Esophagus (tissue), 2 donors: ENCODE measurements around the gene COL8A1. TPM values are rescaled to one million over a fixed set of nuclear protein-coding genes. Genes with fewer than 3 reads are reported as not detected.

ENCODE experiments used
- H3K27ac ChIP-seq, 2 donors: one replicate each; pipeline ENCODE4 v1.5.1; 2013; ENCODE audit warnings: low read depth in 2 of 2, mild to moderate bottlenecking in 2 of 2, inconsistent platforms in 1 of 2, low read length in 1 of 2, moderate library complexity in 1 of 2
- H3K27me3 ChIP-seq, 2 donors: one replicate each; pipeline ENCODE4 v1.6.1; 2013; ENCODE audit warnings: low read length in 2 of 2, control low read depth in 1 of 2, mild to moderate bottlenecking in 1 of 2; ENCODE audit not compliant: insufficient read depth in 2 of 2, control insufficient read depth in 1 of 2
- H3K36me3 ChIP-seq, 2 donors: one replicate each; pipeline ENCODE4 v1.6.1; 2013; ENCODE audit warnings: low read length in 1 of 2; ENCODE audit not compliant: control insufficient read depth in 2 of 2, insufficient read depth in 2 of 2
- H3K4me1 ChIP-seq, 2 donors: one replicate each; pipeline ENCODE4 v1.6.1; 2013; ENCODE audit warnings: low read length in 1 of 2; ENCODE audit not compliant: control insufficient read depth in 2 of 2, insufficient read depth in 2 of 2
- H3K4me3 ChIP-seq, 2 donors: one replicate each; pipeline ENCODE4 v1.5.1; 2013; ENCODE audit warnings: low read length in 2 of 2, mild to moderate bottlenecking in 2 of 2, low read depth in 1 of 2, moderate library complexity in 1 of 2
- H3K9me3 ChIP-seq, 2 donors: one replicate each; pipeline ENCODE4 v1.6.1; 2013; ENCODE audit warnings: mild to moderate bottlenecking in 2 of 2, low read depth in 1 of 2, low read length in 1 of 2, moderate library complexity in 1 of 2; ENCODE audit not compliant: control insufficient read depth in 2 of 2, insufficient read depth in 1 of 2
- WGBS, 2 donors: extraction: QIAGEN DNeasy Blood & Tissue Kit; methylation state at CpG; one replicate each; pipeline ENCODE4 v1.1.7; 2013; 5-methylcytosine and 5-hydroxymethylcytosine counted together
- polyA plus RNA-seq, 2 donors: library from polyadenylated mRNA; stranded (reverse); fragments of 200-250 nt; gene quantifications; one replicate each; pipeline ENCODE4 v1.2.3, GENCODE V29; 2013
- donor health status: healthy with polysubstance abuse.
- donor health status: Bipolar disorder and iron deficiency.

COL8A1 gene
- polyA plus RNA-seq, 2 donors: 0.84 to 1.4 TPM

GRCh38 chr3:99663977-99664376 is 25.6 kb downstream of the COL8A1 start:
- no peaks in the 10 kb centered on the region for H3K4me1 ChIP-seq
- H3K27me3 ChIP-seq: no peaks in the 10 kb centered on the region
- H3K4me3 ChIP-seq: no peak overlapping the region
- peaks cover 0 to under 1% of the 10 kb centered on the region in 2 donors for H3K9me3 ChIP-seq
- H3K36me3 ChIP-seq: no peaks in the 10 kb centered on the region
- no peak overlapping the region for H3K27ac ChIP-seq
- 51 to 59% methylated on average over 1 of the region's 1 CpG for WGBS, 2 donors

- H3K36me3 ChIP-seq: no peaks in the 10 kb centered on the region
- no peak overlapping the region for H3K27ac ChIP-seq
- H3K27me3 ChIP-seq: no peaks in the 10 kb centered on the region
- H3K9me3 ChIP-seq: no peaks in the 10 kb centered on the region
- no peak overlapping the region for H3K4me3 ChIP-seq
- 90 to 97% methylated on average over 1 of the region's 1 CpG for WGBS, 2 donors
- H3K4me1 ChIP-seq: no peaks in the 10 kb centered on the region
Observed at GRCh38 chr3:99665017-99665416, 26.6 kb downstream of the COL8A1 start.

DNA sequence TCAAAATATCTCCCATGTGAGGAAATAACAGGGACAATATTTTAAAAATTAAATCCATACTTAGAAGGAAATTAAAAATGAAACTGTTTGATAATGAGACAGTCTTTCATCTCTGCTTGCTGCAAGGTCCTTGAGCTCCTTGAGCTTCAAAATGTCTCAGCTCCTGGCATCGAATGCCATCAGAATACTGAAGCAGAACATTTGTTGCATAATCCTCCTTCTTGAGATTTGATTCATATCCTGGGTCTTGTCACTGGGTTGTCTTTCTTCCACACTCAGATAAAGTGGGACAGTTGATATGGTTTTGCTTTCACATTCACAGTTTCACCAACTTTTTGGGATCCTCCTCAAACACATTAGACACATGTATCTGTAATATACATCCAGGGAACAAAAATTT is 27.8 kb downstream of the COL8A1 start:
- no peak overlapping the region for H3K27ac ChIP-seq
- no peaks in the 10 kb centered on the region for H3K36me3 ChIP-seq
- no peaks in the 10 kb centered on the region for H3K27me3 ChIP-seq
- H3K4me1 ChIP-seq: no peaks in the 10 kb centered on the region
- no peaks in the 10 kb centered on the region for H3K9me3 ChIP-seq
- H3K4me3 ChIP-seq: no peak overlapping the region
- WGBS, 2 donors: 68 to 88% methylated on average over 1 of the region's 1 CpG

DNA sequence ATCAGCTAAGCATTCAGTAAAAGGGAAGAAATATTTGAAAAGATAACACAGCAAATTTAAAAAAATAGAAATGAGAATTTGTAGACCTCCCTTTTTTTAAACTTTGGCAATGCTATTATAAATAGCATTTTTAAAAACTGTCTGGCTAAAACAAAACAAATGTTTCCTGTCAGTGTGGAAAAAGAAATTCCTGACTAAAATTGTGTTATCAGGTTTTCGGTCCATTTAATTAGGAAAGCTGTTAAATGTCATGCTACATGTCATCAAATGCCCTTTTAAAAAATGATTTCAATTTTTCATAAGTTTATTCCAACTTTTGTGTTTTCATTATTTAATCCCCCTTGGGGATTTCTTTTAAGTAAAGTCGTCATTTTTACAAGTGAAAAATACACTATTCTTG is 29.6 kb downstream of the COL8A1 start:
- H3K4me3 ChIP-seq: no peak overlapping the region
- H3K27me3 ChIP-seq: no peaks in the 10 kb centered on the region
- WGBS, 2 donors: 57 to 69% methylated on average over 2 of the region's 2 CpGs

DNA sequence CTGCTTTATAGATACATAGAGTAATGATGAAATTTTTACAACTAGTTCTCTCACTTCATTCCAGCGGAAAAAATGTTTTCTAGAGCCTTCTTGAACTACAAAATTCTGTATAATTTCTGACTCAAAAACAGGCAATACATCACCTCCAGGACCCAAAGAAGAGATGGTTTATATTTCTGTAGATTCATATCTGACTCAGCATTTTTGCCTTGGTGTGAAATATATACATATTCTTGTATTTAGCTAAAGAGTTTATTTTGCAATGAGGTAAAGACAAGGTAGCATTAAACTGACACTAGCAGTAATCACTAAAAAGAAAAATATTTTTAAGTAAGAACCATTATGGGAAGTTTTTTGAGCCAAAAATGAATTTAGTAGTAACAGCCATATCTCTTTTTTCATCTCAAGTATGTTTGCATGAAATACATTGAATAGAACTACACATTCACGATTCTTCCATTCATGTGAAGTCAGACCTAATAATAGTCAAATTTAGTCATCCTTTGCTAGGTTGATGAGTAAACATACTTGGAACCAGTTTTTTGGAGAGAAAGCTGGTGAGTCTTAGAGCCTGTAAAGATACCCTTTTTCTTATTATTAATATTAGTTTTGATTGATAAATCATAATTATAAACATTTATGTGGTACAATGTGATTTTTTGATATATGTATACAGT is 31.6 kb downstream of the COL8A1 start:
- 66 to 68% methylated on average over 2 of the region's 2 CpGs for WGBS, 2 donors
- H3K4me3 ChIP-seq: no peak overlapping the region
- no peaks in the 10 kb centered on the region for H3K36me3 ChIP-seq
- no peak overlapping the region for H3K27ac ChIP-seq
- no peaks in the 10 kb centered on the region for H3K27me3 ChIP-seq
- H3K4me1 ChIP-seq: no peaks in the 10 kb centered on the region
- no peaks in the 10 kb centered on the region for H3K9me3 ChIP-seq

More for the DNA sequence above, 29.6 kb downstream of the COL8A1 start:
- Histone ChIP-seq H3K36me3 (no peaks in the 10 kb centered on the region), H3K4me1 (no peaks in the 10 kb centered on the region), H3K9me3 (no peaks in the 10 kb centered on the region), H3K27ac (no peak overlapping the region)

GRCh38 chr3:99670556-99670950 is 32.2 kb downstream of the COL8A1 start:
- H3K9me3 ChIP-seq: no peaks in the 10 kb centered on the region
- no peaks in the 10 kb centered on the region for H3K4me1 ChIP-seq
- 80 to 84% methylated on average over 2 of the region's 2 CpGs for WGBS, 2 donors
- H3K4me3 ChIP-seq: no peak overlapping the region
- H3K27ac ChIP-seq: no peak overlapping the region
- H3K27me3 ChIP-seq: no peaks in the 10 kb centered on the region
- H3K36me3 ChIP-seq: no peaks in the 10 kb centered on the region

DNA sequence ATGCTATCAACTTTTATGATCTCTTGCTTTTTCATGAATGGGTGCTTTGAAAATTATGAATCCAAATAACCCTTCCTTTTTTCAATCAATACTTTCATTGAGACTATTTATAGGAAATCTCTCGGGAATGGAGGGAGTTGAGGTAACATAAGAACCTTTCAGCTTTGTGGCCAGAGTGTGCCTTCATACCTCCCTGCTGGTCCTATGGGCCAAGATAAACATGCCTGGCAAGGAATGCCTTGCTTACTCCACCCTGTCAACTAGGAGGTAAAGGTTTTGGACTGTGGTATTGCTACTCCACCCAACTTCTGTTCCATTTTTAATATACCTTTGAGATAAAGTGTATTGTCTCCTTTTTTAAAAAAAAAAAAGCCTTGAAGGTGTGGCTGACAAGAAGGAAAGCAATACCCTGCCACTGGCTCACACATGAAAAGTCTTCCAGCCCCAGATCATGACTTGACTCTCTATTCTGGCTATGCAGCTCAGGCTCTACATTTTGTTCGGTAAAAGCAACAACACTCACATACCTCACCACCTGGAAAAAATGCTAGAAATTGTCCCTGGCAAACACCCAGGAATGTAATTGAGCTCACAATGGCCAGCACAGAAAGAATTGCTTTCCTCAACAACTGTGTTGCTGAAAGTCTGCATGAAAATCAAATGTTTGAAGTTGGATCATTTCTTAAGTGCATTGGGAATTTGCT is 35.8 kb downstream of the COL8A1 start:
- 55 to 59% methylated on average over 2 of the region's 2 CpGs for WGBS, 2 donors
- no peak overlapping the region for H3K4me3 ChIP-seq
- H3K4me1 ChIP-seq: no peaks in the 10 kb centered on the region
- H3K27ac ChIP-seq: no peak overlapping the region
- no peaks in the 10 kb centered on the region for H3K27me3 ChIP-seq
- no peaks in the 10 kb centered on the region for H3K9me3 ChIP-seq
- no peaks in the 10 kb centered on the region for H3K36me3 ChIP-seq

DNA sequence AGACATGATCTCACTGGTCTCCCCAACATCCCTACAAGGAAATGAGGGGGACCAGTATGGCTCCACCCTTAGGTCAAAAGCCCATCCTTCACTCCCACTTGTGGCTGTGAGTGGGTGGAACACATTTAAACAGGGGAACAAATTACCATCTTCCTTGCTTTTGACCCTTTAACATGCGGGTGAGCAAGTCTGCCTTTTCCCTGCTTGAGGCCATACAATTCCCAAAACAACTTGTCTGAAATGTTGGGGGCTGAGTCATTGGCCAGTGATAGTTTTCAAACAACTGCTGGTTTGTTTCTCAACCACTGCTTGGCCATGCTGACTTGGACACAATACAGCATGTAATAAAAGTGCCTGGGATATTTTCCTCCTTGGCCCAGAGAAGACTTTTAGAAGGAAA is 39.6 kb downstream of the COL8A1 start:
- 74 to 78% methylated on average over 1 of the region's 1 CpG for WGBS, 2 donors
- H3K4me3 ChIP-seq: no peak overlapping the region
- no peak overlapping the region for H3K27ac ChIP-seq
- H3K36me3 ChIP-seq: no peaks in the 10 kb centered on the region
- H3K4me1 ChIP-seq: no peaks in the 10 kb centered on the region
- H3K9me3 ChIP-seq: no peaks in the 10 kb centered on the region
- no peaks in the 10 kb centered on the region for H3K27me3 ChIP-seq

DNA sequence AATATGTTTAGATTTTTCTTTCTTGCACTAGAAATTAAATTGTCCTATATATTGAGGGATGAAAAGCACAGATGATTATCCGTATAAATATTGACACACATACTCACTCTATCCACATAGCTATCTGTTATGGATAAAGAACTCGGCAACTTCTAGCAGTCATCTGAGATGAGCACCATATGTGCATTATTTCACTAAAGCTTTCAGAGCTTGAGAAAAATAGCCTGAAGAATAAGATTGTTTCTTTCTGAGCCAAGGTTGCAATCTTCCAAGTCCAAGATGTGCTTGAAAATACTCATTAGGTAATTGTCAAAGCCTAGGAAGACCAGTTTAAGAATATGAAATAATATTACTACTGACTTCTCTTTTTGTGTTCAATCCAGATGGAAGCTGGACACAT is 40.5 kb downstream of the COL8A1 start:
- 78 to 85% methylated on average over 2 of the region's 2 CpGs for WGBS, 2 donors
- Histone ChIP-seq H3K27ac (no peak overlapping the region), H3K36me3 (no peaks in the 10 kb centered on the region), H3K9me3 (no peaks in the 10 kb centered on the region), H3K27me3 (no peaks in the 10 kb centered on the region), H3K4me3 (no peak overlapping the region), H3K4me1 (no peaks in the 10 kb centered on the region)

GRCh38 chr3:99681512-99681911 is 43.1 kb downstream of the COL8A1 start:
- H3K27ac ChIP-seq: no peak overlapping the region

More at GRCh38 chr3:99681512-99681911, 43.1 kb downstream of the COL8A1 start:
- WGBS, 2 donors: 46 to 67% methylated on average over 1 of the region's 1 CpG
- H3K36me3 ChIP-seq: no peaks in the 10 kb centered on the region
- H3K4me3 ChIP-seq: no peak overlapping the region
- H3K4me1 ChIP-seq: no peaks in the 10 kb centered on the region
- H3K9me3 ChIP-seq: no peaks in the 10 kb centered on the region
- H3K27me3 ChIP-seq: no peaks in the 10 kb centered on the region
